Vagina (tissue), 2 donors: ENCODE data around the gene PRKRIP1. TPM values are rescaled to one million over a fixed set of nuclear protein-coding genes. Genes with fewer than 3 reads are reported as not detected.
"Not testable (repeated sequence)": the region's sequence is repeated elsewhere in the genome, so short reads cannot be mapped to it uniquely, and the experiment has no call there.

ENCODE experiments used
- DNase-seq, 2 donors: peaks; one replicate each; pipeline ENCODE4 v3.0.0-alpha.2; 2017; ENCODE audit errors: extremely low spot score in 2 of 2
- H3K27ac ChIP-seq: fragments of 200-600 bp; sonication (generic); one replicate; pipeline ENCODE4 v1.5.1; 2019
- H3K27me3 ChIP-seq: fragments of 200-600 bp; sonication (generic); one replicate; pipeline ENCODE4 v1.5.1; 2019
- H3K36me3 ChIP-seq, 2 donors: fragments of 200-600 bp; sonication (generic); one replicate each; pipeline ENCODE4 v1.5.1; 2017 to 2019
- H3K4me1 ChIP-seq: fragments of 200-600 bp; sonication (generic); one replicate; pipeline ENCODE4 v1.5.1; 2019
- H3K4me3 ChIP-seq, 2 donors: fragments of 200-600 bp; sonication (generic); 1 replicate in 1 of 2; 2 replicates in 1 of 2; pipeline ENCODE4 v1.5.1; 2016 to 2019
- H3K9me3 ChIP-seq: fragments of 200-600 bp; sonication (generic); one replicate; pipeline ENCODE4 v1.5.1; 2019
- CTCF ChIP-seq, 3 experiments: fragments of 450-650 bp in 2 of 3; fragments of 200-600 bp in 1 of 3; sonication (generic) in 1 of 3; IDR thresholded peaks; one replicate each; pipeline ENCODE4 v1.5.1; 2017 to 2019; ENCODE audit warnings: antibody characterized with exemption in 3 of 3, mild to moderate bottlenecking in 2 of 3, moderate library complexity in 2 of 3
- POLR2A ChIP-seq, 2 donors: fragments of 450-650 bp; IDR thresholded peaks; one replicate each; pipeline ENCODE4 v1.6.1; 2017; ENCODE audit warnings: antibody characterized with exemption in 2 of 2, mild to moderate bottlenecking in 2 of 2, moderate library complexity in 2 of 2
- POLR2AphosphoS5 ChIP-seq, 2 donors: sonication (generic); formaldehyde crosslinking; IDR thresholded peaks; one replicate each; pipeline ENCODE4 v1.9.0; 2017; ENCODE audit warnings: antibody characterized with exemption in 2 of 2, mild to moderate bottlenecking in 2 of 2, low read depth in 1 of 2; ENCODE audit not compliant: insufficient read depth in 1 of 2
- intact Hi-C: fragments of 100-400 bp; cut with DNase I; formaldehyde crosslinking; loops from one replicate; pipeline ENCODE4 v1.15.1; 2023
- total RNA-seq: library from RNA; depleted of rRNA; stranded (reverse); fragments of >200 nt; gene quantifications from one replicate; pipeline ENCODE4 v1.2.3, GENCODE V29; 2016

The PRKRIP1 gene
- total RNA-seq, 1 donor from 2014 or later = 17.4 TPM

- TF ChIP-seq CTCF (IDR thresholded peaks at IDR 0.05) (no peak), POLR2AphosphoS5 (IDR thresholded peaks at IDR 0.05; ENCODE audit: insufficient read depth in 1 of 2, low read depth in 1 of 2) (no peak), POLR2A (IDR thresholded peaks at IDR 0.05) (no peak)
- Histone ChIP-seq H3K4me1 (peaks cover 18% of the 10 kb centered on the region), H3K4me3 (no peak overlapping the region), H3K27me3 (no peaks in the 10 kb centered on the region), H3K27ac (no peak overlapping the region), H3K36me3 (peaks cover 0 to 42% of the 10 kb centered on the region in 2 donors), H3K9me3 (no peaks in the 10 kb centered on the region)
- DNase-seq = no peak
- intact Hi-C loops = no loop called here
Observed at GRCh38 chr7:102398543-102398942, 2.4 kb downstream of the PRKRIP1 start.

GRCh38 chr7:102400360-102400759 is 4.2 kb downstream of the PRKRIP1 start:
- Histone ChIP-seq H3K4me3 (no peak overlapping the region), H3K36me3 (peaks cover 0 to 54% of the 10 kb centered on the region in 2 donors), H3K9me3 (no peaks in the 10 kb centered on the region), H3K27me3 (no peaks in the 10 kb centered on the region), H3K4me1 (peaks cover 17% of the 10 kb centered on the region), H3K27ac (no peak overlapping the region)
- TF ChIP-seq POLR2AphosphoS5 (IDR thresholded peaks at IDR 0.05; ENCODE audit: insufficient read depth in 1 of 2, low read depth in 1 of 2) (no peak), POLR2A (IDR thresholded peaks at IDR 0.05) (no peak), CTCF (IDR thresholded peaks at IDR 0.05) (no peak)
- intact Hi-C loops = no loop called here
- no peak for DNase-seq

- intact Hi-C loops = no loop called here
- Histone ChIP-seq H3K9me3 (no peaks in the 10 kb centered on the region), H3K4me3 (no peak overlapping the region), H3K27me3 (no peaks in the 10 kb centered on the region), H3K4me1 (no peaks in the 10 kb centered on the region), H3K27ac (no peak overlapping the region), H3K36me3 (peaks cover 0 to 82% of the 10 kb centered on the region in 2 donors)
- TF ChIP-seq POLR2A (IDR thresholded peaks at IDR 0.05) (no peak), CTCF (IDR thresholded peaks at IDR 0.05) (no peak), POLR2AphosphoS5 (IDR thresholded peaks at IDR 0.05; ENCODE audit: insufficient read depth in 1 of 2, low read depth in 1 of 2) (no peak)
- DNase-seq = no peak
Observed at GRCh38 chr7:102403563-102403962, 7.4 kb downstream of the PRKRIP1 start.

- H3K27ac ChIP-seq = no peak overlapping the region
- no peaks in the 10 kb centered on the region for H3K27me3 ChIP-seq
- H3K4me1 ChIP-seq = no peaks in the 10 kb centered on the region
- TF ChIP-seq POLR2A (IDR thresholded peaks at IDR 0.05) = no peak
- TF ChIP-seq CTCF (IDR thresholded peaks at IDR 0.05) = peak in 1 of 3 experiments; percentile 37
- peaks cover 0 to 86% of the 10 kb centered on the region in 2 donors for H3K36me3 ChIP-seq
- no peaks in the 10 kb centered on the region for H3K9me3 ChIP-seq
- intact Hi-C loops = no loop called here
- no peak overlapping the region for H3K4me3 ChIP-seq
- no peak for DNase-seq
Observed at GRCh38 chr7:102404005-102404861, 8.1 kb downstream of the PRKRIP1 start.

- H3K27me3 ChIP-seq, intact Hi-C loops: not testable (repeated sequence)
- peaks cover 0 to 85% of the 10 kb centered on the region in 2 donors for H3K36me3 ChIP-seq
Observed at GRCh38 chr7:102404862-102405188, 8.7 kb downstream of the PRKRIP1 start.

More at GRCh38 chr7:102404862-102405188, 8.7 kb downstream of the PRKRIP1 start:
- not testable (repeated sequence) for H3K27ac ChIP-seq, DNase-seq, H3K4me3 ChIP-seq, H3K9me3 ChIP-seq, H3K4me1 ChIP-seq
